Tibial nerve (tissue), 3 donors: ENCODE data around the gene TTBK2.

Experiments used
- CTCF ChIP-seq, 5 experiments: fragments of 200-600 bp in 3 of 5; fragments of 450-650 bp in 2 of 5; sonication (generic) in 3 of 5; IDR thresholded peaks; one replicate each; pipeline ENCODE4 v1.5.1; 2016 to 2019; ENCODE audit warnings: antibody characterized with exemption in 5 of 5, mild to moderate bottlenecking in 3 of 5, moderate library complexity in 2 of 5
- POLR2A ChIP-seq, 2 donors: fragments of 450-650 bp; IDR thresholded peaks; one replicate each; pipeline ENCODE4 v1.6.1; 2017; ENCODE audit warnings: antibody characterized with exemption in 2 of 2, mild to moderate bottlenecking in 2 of 2, moderate library complexity in 2 of 2

- no peak for TF ChIP-seq CTCF (IDR thresholded peaks at IDR 0.05)
- TF ChIP-seq POLR2A (IDR thresholded peaks at IDR 0.05), result no peak
Measured at GRCh38 chr15:42727750-42728381, 192.7 kb downstream of the TTBK2 start.
